Ovary (tissue), 3 donors: Measurements from ENCODE around the gene CHMP4A.

Source experiments
- CTCF ChIP-seq, 3 donors: fragments of 450-650 bp in 2 of 3; fragments of 200-600 bp in 1 of 3; IDR thresholded peaks; one replicate each; pipeline versions ENCODE4 v1.5.1 to v1.8.0; 2016 to 2022; ENCODE audit warnings: antibody characterized with exemption in 3 of 3, mild to moderate bottlenecking in 1 of 3
- EP300 ChIP-seq: sonication (generic); formaldehyde crosslinking; IDR thresholded peaks from one replicate; pipeline ENCODE4 v1.6.1; 2017; ENCODE audit warnings: antibody characterized with exemption
- POLR2A ChIP-seq: fragments of 450-650 bp; IDR thresholded peaks from one replicate; pipeline ENCODE4 v1.6.1; 2017; ENCODE audit warnings: antibody characterized with exemption, mild to moderate bottlenecking, moderate library complexity
- donor health status: DM: no; HTN: no; CAD: no.

GRCh38 chr14:24195186-24196070, 17.9 kb downstream of the CHMP4A start, which contains the start of gene TM9SF1:
- TF ChIP-seq POLR2A, result peak; percentile 69
- peak in 1 of 3 donors; percentile 10 for TF ChIP-seq CTCF (IDR thresholded peaks at IDR 0.05)
- TF ChIP-seq EP300, result no peak
